Effector CD4-positive, alpha-beta T cell (primary cell): ENCODE results near the gene USP35.

Source experiments
- DNase-seq: peaks from one replicate; pipeline ENCODE4 v3.0.0-alpha.2; 2020

The USP35 gene

GRCh38 chr11:78200061-78200460 is 11.3 kb downstream of the USP35 start:
- no peak for DNase-seq

- DNase-seq = no peak
Observed at GRCh38 chr11:78200553-78200952, 11.8 kb downstream of the USP35 start.

GRCh38 chr11:78201096-78201818 is 12.5 kb downstream of the USP35 start:
- no peak for DNase-seq

GRCh38 chr11:78202733-78203167 is 14.0 kb downstream of the USP35 start:
- peak; percentile 71 for DNase-seq

- peak; percentile 64 for DNase-seq
Observed at GRCh38 chr11:78203184-78203583, 14.5 kb downstream of the USP35 start.

- no peak for DNase-seq
Observed at GRCh38 chr11:78205256-78205655, 16.5 kb downstream of the USP35 start.

GRCh38 chr11:78205691-78206090 is 17.0 kb downstream of the USP35 start:
- no peak for DNase-seq

- DNase-seq = no peak
Observed at GRCh38 chr11:78207532-78208256, 19.0 kb downstream of the USP35 start.

- no peak for DNase-seq
Observed at GRCh38 chr11:78208257-78209165, 19.8 kb downstream of the USP35 start.

GRCh38 chr11:78209478-78209877 is 20.8 kb downstream of the USP35 start:
- DNase-seq = no peak

- no peak for DNase-seq
Observed at GRCh38 chr11:78210000-78210608, 21.4 kb downstream of the USP35 start.

GRCh38 chr11:78211565-78211964 is 22.8 kb downstream of the USP35 start:
- DNase-seq = no peak

- DNase-seq = no peak
Observed at GRCh38 chr11:78212586-78213371, 24.1 kb downstream of the USP35 start.

- DNase-seq = no peak
Observed at GRCh38 chr11:78213526-78214330, 25.0 kb downstream of the USP35 start.

GRCh38 chr11:78214331-78215194 is 25.8 kb downstream of the USP35 start:
- no peak for DNase-seq

- no peak for DNase-seq
Observed at GRCh38 chr11:78216021-78216420, 27.3 kb downstream of the USP35 start.

- DNase-seq = no peak
Observed at GRCh38 chr11:78216571-78217287, 28.0 kb downstream of the USP35 start.

- DNase-seq = no peak
Observed at GRCh38 chr11:78217650-78218541, 29.2 kb downstream of the USP35 start.
